DMS153 (cell line): ENCODE results near the gene AGT.
"Not testable (repeated sequence)": the region's sequence is repeated elsewhere in the genome, so short reads cannot be mapped to it uniquely, and the experiment has no call there.

Source experiments
- DNase-seq: peaks from one replicate; lab custom pipeline; 2025; lab: John Stamatoyannopoulos, UW

The AGT gene

DNA sequence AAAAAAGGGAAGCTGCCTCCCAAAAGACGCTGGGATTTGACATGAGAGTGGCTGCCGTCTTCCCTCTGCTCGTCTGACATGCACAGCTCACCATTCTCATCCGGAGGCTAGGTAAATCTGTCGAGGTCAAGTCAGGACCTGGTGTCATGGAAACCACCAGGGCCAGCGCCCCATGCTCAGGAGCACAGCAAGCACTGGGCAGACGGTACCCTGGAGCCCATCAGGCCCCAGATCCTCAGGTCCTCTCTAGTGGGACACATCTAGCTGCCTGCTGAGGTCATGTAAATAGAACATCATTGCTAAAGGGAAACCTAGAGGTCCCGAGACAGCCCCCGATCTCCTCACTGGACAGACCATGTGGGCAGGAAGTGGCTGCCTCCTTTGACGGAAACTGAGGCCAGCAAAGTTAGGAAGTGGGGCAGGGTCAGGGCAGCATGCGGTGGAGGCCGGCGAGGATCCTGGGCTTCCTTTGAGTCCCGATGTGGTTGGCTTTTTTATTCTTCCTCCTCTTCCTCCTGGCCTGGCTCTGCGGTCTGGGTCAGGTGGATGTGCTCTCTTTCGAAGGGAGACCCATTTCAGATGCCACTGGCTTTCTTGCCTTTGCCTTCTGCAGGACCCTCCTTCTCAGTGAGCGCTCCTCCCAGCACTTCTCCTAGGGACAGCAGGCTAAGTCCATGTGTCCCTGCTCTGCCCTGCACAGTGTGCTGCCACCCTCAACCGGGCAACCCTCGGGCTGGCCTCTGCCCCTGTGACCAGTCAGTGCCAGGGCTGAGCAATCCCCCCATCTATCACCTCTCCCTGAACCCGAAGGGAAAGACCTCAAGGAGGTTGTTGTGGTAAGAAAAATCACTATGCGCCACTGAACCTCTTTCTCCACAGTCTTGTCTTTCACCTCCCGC, 5.9 kb downstream of the AGT start:
- no peak for DNase-seq

DNA sequence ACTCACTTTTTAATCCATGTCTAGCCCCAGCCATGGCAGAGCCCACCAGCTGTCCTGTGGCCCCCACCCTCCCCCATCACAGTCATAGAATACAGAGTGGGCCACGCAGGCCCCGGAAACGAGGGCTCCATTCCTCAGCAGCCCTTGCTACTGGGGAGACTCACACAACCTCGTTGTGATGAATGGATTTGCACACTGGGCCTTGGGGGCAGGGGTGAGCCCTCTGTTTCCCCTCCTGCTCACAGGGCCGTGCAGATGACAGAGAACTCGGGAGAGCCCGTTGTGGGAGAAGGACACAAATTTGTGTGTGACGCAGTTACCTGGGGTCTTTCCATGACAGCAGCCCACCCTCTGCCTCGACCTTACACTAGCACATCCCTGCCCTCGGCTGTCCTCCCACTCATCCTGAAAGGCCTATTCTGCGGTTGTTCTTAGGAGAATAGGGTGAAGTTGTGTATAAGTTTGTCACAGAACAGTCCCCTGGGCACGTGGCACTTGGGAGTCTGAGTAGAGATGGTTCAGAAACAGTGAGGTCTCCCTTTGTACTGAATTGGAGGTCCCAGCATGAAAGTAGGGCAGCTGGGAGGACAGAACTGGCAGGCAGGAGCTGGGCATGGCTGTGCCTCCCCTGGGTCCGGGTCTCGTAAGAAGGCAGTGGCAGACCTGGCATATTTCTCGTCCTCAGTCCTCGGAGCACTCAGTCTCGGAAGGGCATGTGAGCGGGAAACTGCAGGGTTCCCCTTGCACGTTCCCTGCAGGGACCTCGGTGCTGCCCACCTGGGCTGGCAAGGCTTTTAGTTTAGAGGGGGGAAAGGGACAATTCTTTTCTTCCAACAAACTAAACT, 6.8 kb downstream of the AGT start:
- no peak for DNase-seq

DNA sequence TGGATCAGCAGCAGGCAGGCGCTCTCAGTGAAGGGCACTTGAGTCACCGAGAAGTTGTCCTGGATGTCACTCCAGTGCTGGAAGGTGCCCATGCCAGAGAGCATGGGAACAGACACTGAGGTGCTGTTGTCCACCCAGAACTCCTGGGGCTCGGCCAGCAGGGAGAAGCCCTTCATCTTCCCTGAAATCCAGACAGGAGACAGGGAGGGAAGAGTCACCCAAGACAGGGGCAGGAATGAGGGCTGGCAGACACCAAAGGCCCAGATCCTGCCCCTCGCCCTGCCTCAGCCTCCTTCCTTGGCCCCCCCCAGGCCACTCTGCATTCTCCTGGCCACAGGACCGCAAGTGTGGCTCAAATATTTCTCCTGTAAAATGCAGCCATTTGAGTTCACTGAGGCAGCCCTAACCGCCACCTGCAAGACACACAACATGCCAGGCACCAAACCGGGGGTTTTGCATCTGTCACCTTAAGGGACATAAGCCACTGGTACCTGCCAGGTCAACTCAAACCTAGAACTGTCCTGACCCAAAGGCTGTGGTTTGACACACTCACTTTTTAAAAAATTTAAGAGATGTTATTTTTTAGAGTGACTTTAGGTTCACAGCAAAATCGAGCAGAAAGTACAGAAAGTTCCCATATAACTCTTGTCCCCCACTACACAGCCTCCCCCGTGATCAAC, 7.8 kb downstream of the AGT start:
- DNase-seq, result no peak

DNA sequence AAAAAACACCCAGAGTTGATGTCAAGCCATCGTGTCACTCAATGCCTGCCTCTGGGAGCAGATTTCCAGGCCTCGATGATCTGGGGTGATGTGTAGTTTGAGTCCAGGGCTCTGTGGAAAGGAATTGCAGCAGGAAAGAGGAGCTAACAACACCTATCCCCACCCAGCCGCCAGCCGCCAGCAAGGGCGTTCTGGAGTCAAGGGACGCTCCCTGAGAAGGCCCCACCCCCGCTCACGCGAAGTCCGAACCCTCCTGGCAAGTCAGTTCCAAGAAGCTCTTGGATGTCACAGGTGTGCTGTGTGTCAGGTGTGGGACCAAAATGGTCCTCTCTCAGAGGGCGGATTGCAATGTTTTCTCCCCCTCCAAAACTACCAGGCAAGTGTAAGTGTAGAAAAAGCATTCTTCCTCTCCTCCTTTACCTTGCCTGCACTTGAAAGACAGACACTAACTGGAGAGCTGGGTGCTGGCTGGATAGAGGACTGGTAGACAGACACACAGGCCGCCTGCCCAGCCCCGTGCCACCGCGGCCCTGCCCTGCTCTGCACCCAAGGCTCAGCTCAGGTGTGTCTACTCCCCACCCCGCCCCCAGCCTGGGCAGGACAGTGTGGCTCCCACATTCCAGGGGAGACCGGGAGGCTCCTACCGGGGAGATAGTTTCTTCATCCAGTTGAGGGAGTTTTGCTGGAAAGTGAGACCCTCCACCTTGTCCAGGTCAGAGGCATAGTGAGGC, 8.5 kb downstream of the AGT start:
- no peak for DNase-seq

DNA sequence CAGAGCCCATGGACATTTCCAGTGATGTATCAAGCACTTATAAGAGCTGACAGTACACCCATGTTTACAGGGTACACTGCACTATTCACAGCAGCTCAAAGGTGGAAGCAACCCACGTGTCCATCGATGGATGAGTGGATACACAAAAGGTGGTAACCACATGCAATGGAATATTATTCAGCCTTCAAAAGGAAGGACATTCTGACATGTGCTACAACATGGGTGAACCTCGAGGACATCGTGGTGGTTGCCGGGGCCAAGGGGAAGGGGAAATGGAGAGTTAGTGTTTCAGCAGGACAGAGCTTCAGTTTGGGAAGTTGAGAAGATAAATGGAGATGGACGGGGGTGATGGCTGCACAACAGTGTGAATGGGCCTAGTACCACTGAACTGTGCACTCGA, 9.1 kb downstream of the AGT start:
- DNase-seq, result no peak

DNA sequence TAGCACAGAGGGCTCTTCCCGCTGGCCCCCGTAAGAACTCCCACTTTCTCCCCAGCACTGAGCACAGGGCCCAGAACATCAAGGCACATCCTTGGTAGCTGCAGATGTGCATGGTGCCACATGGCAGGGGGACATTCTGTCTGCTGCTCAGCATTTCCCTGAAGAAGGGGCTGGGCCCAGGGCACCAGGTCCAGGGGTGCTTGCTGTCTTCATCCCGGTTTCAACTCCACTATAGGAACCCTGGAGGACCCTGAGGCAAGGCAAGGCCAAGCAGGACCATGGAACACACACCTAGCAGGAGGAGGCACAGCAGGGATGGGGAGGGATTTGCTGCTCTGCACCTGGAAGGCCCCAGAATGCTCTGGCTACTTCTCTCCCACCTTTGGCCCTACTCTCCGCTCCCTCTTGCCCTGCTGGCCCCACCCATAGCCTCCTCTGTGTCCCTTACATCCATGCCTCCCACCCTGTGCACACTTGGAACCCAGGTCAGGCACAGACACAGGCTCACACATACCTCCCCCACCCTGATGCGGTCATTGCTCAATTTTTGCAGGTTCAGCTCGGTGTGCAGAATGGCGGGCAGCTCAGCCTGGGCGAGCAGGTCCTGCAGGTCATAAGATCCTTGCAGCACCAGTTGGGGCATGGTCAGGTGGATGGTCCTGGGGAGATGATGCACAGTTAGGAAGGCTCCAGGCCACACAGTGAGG, 10.1 kb downstream of the AGT start:
- DNase-seq, result no peak

DNA sequence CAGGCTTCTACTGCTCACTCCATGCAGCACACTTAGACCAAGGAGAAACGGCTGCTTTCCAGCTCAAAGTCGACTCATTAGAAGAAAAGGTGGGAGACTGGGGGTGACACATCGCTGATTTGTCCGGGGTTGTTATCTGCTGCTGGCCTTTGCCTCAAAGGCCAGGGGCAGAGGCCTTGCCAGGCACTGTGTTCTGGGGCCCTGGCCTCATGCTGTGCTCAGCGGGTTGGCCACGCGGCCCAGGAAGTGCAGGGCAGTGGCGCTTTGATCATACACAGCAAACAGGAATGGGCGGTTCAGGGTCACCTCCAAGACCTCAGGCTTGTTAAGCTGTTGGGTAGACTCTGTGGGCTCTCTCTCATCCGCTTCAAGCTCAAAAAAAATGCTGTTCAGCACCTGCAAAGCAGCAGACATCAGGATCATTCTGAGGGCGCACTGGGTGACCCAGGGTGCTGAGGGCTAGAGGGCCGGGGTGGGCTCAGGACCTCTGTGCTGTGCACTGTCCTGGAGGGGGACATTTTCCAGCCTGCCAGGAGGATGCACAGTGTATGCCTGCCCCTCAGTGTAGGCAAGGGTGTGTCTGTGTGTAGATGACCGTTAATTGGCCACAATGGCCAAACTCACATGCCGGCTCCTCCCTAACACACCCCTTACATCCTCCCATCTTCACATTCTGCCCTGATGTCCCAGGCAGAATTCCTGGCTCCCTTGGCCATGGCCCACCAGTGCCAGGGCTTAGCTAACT, 10.8 kb downstream of the AGT start:
- DNase-seq, result no peak

DNA sequence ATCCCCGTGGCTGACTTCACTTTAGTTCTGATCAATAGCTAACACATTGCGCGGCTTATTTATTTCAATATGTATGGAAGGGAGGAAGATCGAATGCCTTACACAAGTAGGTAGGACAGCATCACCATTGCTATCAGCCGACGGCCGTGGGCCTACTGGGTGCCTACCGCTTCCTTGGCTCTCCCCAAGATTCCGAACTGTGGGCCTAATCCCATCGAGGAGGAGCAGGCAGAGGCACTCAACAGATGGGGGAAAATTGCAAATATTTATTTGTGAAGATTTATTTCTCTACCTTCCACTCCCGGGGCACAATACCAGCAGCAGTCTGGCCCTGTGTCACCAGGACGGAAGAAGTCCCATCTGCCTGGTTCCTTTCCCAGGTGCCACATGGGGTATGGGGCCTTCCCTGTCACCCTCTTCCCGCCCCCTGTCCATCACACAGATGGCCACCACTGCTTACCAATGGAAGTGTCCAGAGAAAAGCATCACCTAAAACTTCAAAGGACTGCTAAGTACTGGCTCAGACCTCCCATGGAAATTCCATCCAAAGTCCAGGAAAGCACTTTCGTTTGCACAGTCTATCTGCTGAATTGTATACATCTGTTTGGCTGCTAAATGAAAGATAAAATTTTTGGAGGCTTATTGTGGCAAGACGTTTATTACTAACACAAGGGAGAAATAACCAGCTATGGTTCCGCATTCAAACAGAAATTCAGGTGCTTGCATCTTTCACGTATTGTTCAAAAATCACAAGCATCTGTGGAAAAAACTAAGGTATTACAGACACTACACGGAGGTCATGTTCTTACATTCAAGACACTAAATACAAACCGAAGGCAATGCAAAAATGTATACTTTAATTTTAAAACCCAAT, 11.8 kb downstream of the AGT start:
- no peak for DNase-seq

DNA sequence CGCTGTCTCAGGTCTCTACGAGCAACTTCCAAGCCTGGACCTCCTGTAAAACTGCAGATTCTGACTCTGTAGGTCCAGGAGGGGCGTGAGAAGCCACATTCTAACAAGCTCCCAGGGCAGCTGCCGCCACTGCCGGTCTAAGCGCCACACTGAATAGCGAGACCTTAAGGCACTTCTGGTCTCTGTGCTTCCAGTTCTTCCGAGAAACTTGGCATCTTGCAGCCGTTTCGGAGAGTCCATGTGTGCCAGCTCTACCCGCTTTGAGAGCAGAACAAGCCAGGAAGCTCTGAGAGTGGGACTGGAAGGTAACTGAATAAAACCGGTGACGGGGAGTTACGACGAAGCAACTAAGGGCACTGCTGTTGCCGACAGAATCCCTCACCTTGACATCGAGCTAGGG, 12.5 kb downstream of the AGT start:
- DNase-seq, result no peak

DNA sequence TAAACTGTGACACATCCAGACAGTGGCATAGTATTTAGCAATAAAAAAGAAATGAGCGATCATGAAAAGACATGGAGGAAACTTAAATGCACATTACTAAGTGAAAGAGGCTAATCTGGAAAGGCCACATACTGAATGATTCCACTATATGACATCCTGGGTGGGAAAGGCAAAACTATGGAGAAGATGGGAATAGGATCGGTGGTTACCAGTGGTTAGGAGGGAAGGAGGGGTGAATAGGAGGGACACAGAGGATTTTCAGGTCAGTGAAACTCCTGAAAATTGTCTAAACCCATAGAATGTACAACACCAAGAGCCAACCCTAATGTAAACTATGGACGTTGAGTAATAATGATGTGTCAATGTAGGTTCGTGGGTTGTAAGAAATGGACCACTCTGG, 13.8 kb downstream of the AGT start:
- no peak for DNase-seq

DNA sequence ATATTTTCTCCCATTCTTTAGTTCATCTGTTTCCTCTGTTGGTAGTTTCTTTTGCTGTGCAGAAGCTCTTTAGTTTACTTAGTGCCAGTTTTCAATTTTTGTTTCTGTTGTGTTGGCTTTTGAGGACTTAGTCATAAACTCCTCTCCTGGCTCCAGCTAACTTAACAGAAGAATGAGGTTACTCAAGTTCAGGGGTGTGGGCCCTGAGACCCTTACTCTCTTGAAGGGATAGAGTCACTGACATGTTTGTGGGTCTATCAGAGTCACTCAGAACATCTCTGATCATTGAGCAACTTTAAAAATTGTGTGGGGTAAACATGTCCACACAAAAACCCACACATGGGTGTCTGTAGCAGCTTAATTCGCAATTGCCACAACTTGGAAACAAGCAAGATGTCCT, 14.2 kb downstream of the AGT start:
- DNase-seq, result no peak

DNA sequence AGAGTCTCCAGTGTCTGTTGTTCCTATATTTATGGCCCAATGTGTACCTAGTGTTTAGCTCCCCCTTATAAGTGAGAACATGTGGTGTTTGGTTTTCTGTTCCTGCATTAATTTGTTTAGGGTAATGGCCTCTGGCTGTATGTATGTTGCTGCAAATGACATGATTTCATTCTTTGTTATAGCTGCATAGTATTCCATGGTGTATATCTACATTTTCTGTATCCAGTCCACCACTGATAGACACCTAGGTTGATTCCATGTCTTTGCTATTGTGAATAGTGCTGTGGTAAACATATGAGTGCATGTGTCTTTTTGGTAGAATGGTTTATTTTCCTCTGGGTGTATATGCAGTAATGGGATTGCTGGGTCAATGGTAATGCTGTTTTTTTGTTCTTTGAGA, 15.0 kb downstream of the AGT start:
- DNase-seq, result not testable (repeated sequence)

DNA sequence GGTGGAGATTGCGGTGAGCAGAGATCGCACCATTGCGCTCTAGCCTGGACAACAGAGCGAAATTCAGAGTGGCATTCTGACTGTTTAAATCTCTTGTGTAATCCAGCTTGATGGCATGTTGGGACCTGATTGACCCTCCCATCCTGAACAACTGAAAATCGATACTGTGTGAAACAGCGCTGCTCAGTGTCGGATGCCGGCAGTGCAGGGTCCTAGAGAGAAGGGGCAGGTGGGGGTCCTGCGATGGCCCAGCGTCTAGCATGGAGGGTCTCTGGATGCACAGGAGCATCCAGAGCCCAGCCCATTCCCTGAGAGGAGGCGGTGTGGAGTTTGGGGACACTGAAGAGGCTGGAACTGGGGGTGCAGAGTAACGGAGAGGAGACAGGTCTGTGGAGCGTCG, 15.8 kb downstream of the AGT start:
- DNase-seq, result no peak

DNA sequence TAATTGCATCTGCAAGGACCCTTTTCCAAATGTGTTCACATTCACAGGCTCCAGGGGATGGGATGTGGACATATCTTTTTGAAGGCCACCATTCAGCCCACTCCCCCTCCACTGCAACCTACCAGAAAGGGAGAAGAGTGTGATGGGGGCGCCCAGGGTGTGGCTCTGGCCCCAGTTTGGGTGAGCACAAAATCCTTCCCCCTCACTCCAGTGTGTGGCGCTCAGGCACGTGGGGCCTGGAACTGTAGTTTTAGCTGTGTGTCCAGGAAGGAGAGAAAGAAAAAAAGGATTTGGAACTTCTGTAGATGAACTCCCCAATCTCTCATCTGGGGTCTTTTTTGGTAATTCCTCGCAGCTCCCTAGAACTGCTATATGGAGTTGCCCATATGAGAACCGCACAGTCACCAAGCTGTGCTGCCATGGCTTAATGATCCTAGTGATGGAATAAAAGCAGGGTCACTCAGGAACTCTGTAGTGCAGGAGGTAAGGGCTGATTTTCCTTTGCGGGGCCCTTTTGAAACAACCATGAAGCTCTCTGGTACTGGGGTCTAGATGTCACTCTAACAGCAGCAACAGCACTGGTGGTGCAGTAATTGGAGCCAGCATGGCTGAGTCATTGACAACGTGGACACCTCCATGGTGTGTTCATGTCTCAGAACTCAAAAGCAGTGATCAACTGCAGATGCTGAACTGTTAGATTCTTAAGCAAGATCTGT, 17.0 kb downstream of the AGT start:
- no peak for DNase-seq

DNA sequence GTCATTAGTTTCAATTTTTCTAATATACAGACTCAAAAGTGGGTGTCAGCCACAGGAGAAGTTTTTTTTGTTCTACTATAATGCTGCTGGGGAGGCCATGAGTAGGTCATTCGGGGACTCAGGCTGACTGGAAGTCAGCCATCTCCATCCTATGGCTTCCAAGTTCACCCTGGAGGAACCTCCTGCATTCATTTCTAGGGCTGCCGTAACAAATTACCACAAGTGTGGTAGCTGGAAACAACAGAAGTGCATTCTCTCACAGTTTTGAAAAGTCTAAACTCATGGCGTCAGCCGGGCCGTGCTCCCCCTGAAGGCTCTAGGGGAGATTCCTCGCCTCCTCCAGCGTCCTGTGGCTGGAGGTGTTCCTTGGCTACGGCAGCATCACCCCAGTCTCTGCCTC, 17.7 kb downstream of the AGT start:
- DNase-seq, result no peak

DNA sequence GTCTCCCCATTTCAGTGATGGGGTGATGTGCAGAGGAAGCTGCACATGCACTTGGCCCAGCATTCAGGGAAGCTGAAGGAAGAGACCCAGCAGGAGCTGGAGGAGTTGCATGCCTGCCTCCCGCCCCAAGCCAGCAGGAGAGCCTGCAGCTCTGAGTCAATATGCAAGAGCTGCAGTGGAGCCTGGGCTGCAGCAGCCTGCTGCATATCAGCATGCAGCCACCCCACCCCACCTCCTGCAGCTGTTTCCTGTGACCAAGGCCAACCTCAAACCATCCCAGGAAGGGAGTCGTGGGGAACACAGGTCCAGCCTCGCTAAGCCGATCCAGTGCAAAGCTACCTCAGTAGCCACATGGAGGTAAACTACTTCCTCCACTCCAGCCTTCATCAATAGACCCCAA, 18.9 kb downstream of the AGT start:
- no peak for DNase-seq

DNA sequence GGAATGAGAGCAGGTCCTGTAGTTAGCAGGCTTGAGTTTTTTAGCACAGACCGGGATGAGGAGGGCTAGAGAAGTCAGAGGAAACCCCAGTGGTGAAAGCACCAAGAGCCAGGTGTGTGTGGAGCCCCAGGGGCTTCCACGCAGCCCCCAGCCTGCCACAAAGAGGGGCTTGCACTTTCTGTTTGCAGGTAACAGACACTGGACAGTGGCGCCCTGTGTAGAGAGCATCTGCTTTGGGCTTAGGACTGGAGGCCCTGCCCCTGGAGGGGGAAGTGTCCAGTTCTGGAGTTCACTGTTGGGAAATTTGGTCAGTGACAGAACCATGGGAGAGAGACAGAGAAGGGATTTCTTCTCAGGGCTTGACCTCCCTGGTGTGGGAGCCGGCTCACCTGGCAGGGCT, 19.5 kb downstream of the AGT start:
- DNase-seq, result no peak

DNA sequence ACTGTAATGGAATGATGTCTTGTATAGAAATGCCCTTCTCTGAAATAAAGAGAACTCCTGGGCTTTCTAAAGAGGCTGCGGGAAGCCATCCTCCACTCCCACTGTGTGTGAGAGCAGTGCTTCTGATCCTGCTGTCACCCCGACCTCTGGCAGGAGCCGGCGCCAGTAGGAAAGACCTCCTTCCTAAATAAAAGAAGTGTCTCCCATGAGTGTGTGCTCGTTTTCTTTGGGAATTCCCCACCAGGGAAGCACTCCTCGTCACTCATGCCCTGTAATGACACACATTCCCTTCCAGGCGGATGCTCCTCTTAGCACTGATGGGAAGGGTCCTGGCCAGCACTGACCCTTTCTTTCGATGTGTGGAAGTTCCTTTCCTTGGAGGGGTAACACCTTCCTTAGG, 20.1 kb downstream of the AGT start:
- no peak for DNase-seq

DNA sequence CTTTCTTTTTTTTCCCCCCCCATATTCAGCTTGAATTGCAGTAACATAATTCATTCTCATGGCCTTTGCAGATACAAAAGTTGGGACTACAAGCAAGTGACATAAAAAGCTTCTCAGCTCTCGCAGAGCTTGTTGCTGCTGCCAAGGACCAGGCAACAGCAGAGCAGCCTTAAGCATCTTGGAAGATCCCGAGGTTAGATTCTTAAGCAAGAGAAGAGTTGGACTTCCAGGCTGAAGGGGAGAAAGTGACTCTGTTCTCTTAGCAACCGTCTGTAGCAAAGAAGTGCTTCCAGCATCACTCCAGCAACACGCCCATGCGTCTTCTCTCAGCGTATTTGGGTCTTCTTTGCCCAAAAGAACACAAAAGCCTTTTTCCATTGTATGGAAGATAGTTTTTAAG, 20.7 kb downstream of the AGT start:
- no peak for DNase-seq
